HG03175 (cell line): ENCODE results near the gene KLF16.
A peak's percentile ranks its signal among the peaks of the same experiment; 100 is the strongest.
"Not testable (repeated sequence)": the region's sequence is repeated elsewhere in the genome, so short reads cannot be mapped to it uniquely, and the experiment has no call there.

ENCODE experiments used
- ATAC-seq: cut with Tn5 transposase; IDR thresholded peaks from one replicate; pipeline ENCODE4 v1.9.1; 2021; ENCODE audit warnings: mild to moderate bottlenecking, moderate library complexity; ENCODE audit not compliant: unreplicated experiment

Gene KLF16

DNA sequence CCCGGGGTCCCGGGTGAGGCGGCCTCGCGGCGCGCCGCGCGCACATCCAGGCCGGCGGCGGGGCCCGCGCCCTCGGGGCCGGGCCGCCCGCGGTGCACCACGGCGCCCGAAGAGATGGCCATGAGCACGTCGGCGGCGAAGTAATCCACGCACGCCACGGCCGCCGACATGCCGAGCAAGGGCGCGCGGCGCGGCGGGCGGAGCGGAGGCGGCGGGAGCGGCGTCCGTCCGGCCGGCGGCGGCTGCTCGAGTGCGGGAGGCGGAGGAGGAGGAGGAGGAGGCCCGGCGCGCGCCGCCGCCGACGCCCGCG is at the start of gene KLF16:
Gene KLF16, minus strand, starts transcription at position 252 of the 310 bp plus-strand sequence. Its CDS starts 82 bp downstream, at position 170.
- no peak for ATAC-seq

DNA sequence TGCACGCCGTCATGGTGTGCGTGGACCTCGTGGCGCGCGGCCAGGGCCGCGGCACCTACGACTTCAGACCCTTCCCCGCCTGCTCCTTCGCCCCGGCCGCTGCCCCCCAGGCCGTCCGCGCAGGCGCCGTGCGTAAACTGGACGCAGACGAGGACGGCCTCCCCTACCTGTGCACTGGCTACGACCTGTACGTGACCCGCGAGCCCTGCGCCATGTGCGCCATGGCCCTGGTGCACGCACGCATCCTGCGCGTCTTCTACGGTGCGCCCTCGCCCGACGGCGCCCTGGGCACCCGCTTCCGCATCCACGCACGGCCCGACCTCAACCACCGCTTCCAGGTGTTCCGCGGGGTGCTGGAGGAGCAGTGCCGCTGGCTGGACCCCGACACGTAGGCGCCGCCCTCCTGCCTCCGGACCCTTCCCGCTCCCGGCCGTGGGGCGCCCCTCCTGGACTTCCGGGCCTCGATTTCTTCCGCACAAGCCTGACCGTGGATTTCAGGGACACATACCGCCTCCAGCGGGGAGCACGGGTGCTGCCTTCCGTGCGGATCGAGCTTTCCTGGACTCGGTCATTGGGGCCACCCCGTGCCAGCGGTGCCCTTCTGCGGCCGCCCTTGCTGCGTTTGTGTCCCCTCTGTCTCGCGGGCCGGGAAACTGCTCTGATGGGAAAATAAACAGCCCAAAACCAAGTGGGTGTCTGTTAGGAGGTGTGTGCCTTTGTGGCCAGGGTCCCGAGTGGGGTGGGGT is 49.6 kb upstream of the KLF16 start:
- no peak for ATAC-seq

DNA sequence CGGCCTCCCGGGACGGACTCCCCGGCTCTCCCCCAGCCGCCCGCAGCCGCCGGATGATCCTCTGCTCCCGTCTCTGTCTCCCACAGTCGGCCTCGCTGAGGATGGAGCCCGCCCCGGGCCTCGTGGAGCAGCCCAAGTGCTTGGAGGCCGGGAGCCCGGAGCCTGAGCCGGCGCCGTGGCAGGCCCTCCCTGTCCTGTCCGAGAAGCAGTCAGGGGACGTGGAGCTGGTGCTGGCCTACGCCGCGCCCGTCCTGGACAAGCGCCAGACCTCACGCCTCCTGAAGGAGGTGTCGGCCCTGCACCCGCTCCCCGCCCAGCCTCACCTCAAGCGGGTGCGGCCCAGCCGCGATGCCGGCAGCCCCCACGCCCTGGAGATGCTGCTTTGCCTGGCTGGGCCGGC is 48.6 kb upstream of the KLF16 start:
- no peak for ATAC-seq

DNA sequence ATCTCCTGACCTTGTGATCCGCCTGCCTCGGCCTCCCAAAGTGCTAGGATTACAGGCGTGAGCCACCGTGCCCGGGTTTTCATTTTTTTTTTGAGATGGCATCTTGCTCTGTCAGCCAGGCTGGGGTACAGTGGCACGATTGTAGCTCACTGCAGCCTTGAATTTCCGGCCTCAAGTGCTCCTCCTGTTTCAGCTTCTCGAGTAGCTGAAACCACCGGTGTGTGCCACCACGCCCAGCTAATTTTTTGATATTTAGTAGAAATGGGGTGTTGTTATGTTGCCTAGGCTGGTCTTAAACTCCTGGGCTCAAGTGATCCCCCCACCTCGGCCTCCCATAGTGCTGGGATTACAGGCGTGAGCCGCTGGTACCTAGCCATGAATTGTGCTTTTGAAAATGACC is 47.7 kb upstream of the KLF16 start:
- ATAC-seq: no peak

DNA sequence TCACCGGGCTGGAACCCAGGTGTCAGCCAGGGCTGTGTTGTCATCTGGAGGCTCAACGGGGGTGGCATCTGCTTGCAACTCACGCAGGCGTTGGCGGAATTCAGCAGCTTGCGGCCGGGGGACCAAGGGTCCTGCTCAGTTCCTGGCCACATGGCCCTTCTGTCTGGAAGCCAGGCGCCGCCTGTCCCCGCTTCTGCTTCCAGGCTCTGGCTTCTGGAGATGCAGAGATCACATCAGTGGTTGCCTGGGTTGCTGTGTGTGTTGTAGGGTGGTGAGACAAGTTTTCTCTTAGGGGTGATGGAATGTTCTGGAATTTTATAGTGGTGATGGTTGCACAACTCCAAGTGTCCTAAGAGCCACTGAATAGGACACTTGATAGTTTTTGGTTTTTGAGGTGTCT is 46.8 kb upstream of the KLF16 start:
- no peak for ATAC-seq

DNA sequence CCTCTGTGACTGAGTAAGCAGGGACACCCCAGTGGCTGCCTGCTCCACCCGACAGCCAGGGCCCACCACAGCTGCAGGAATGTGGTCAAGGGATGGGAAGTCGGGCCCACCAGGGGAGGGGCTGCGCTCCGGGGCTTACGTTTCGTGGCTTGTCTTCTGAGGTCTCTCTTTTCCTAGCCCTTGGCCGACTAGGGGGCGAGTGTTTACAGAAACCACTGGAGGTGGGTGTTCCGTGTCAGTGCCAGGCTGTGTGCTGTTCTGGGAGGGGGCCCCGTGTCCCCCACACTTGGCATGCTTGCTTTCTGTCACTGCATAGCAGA is 46.3 kb upstream of the KLF16 start:
- ATAC-seq: no peak

DNA sequence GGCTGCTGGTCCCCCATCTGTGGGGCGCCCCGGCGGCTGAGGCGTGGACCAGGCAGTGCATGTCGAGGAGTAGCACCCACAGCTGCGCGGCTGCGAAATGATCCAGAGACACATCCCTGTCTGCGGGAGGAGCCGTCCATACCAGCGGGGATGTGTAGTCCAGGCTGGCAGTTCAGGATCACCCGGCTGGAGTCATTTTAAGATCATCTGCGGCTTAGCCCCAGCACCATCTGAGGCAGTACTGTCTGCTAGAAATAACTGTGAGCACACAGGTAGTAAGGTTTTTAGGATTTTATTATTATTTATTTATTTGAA is 44.9 kb upstream of the KLF16 start:
- ATAC-seq: no peak

- ATAC-seq: no peak
Observed at GRCh38 chr19:1907563-1908363, 44.4 kb upstream of the KLF16 start.

- no peak for ATAC-seq
Observed at GRCh38 chr19:1906985-1907562, 43.7 kb upstream of the KLF16 start.

GRCh38 chr19:1905863-1906375 is 42.5 kb upstream of the KLF16 start:
- no peak for ATAC-seq

DNA sequence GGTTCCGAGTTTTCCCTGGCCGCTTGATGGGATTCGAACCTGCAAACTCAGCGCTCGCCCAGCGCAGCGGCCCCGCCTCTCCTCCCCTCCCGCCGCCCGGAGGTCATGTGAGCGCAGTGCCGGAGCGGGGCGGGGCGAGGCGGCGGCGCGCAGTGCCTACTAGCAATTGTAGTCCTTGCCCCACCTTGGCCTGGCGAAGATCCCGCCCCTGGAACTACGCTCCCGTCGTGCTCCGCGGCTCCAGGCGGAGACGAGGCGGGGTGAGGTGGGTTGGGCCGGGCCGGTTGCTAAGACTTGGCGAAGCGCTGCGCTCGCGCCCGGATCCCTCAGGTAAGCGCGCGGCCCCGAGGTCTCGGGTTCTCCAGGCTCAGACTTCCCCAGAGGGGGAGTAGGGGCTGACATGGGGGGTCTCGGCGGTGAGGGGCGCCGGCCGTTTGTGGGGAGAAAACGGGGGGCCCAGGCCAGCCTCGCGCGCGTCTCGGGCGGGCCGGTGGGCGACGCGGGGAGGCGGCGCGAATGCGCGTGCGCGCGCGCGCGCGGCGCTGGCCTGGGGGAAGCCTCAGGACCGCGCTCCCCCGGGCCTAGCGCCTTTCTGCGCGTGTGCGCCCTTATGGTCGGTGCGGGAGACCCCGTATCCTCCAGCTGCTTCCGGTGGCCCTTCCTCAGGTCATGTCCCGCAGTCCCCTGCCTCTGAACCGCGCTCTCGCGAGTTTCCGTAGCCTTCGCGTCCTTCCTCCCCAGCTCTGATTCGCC is 41.9 kb upstream of the KLF16 start, which contains the start of the genes ADAT3 and SCAMP4:
Gene ADAT3, plus strand, starts transcription at position 290 of the 753 bp plus-strand sequence. CDS start 6,649 bp downstream, outside the sequence.
Gene SCAMP4, plus strand, starts transcription at position 290 of the 753 bp plus-strand sequence. CDS start 9,621 bp downstream, outside the sequence.
- peak; percentile 80 for ATAC-seq

DNA sequence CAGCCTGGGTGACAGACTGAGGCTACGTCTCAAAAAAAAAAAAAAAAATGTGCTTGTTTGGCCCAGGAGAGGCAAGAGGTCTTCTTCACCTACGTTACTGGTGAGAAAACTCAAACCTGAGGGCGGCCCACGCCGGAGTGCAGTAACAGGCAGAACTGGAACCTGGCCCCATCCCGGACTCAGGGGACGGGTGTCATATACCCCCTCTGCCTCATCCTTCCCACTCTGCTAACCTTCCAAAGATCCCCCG is 41.4 kb upstream of the KLF16 start:
- no peak for ATAC-seq

- ATAC-seq: no peak
Observed at GRCh38 chr19:1902923-1903322, 39.5 kb upstream of the KLF16 start.

GRCh38 chr19:1901940-1902404 is 38.6 kb upstream of the KLF16 start:
- no peak for ATAC-seq

DNA sequence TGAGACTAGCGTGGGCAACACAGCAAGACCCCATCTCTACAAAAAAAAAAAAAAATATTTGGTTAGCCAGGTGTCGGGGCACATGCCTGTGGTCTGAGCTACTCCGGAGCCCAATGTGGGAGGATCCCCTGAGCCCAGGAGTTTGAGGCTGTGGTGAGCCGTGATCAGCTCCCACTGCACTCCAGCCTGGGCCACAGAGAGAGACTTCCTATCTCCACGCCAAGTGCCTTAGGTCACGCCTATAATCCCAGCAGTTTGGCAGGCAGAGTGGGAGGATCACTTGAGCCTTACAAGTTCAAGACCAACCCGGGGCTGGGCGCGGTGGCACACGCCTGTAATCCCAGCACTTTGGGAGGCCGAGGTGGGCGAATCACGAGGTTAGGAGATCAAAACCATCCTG is 33.1 kb upstream of the KLF16 start:
- no peak for ATAC-seq

GRCh38 chr19:1893791-1894190 is 30.4 kb upstream of the KLF16 start:
- ATAC-seq: no peak

- no peak for ATAC-seq
Observed at GRCh38 chr19:1889907-1890306, 26.5 kb upstream of the KLF16 start.

- no peak for ATAC-seq
Observed at GRCh38 chr19:1888385-1888784, 25.0 kb upstream of the KLF16 start.

DNA sequence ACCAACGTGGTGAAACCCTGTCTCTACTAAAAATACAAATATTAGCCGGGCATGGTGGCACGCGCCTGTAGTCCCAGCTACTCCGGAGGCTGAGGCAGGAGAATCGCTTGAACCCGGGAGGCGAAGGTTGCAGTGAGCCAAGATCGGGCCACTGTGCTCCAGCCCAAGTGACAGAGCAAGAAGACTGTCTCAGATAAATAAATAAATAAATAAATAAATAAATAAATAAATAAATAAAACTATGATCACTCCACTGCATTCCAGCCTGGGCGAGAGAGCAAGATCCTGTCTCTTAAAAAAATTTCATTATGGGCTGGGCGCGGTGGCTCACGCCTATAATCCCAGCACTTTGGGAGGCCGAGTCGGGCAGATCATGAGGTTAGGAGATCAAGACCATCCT is 23.0 kb upstream of the KLF16 start:
- ATAC-seq: not testable (repeated sequence)

- peak; percentile 72 for ATAC-seq
Observed at GRCh38 chr19:1885398-1886119, 22.2 kb upstream of the KLF16 start, which contains the start of gene ABHD17A. Gene ABHD17A, minus strand, starts transcription at chr19:1885496. Its CDS starts 3,930 bp downstream, at chr19:1881566.
